Measurements from ENCODE around the gene CDKN2D. TPM values are rescaled to one million over a fixed set of nuclear protein-coding genes. Genes with fewer than 3 reads are reported as not detected.
"Not testable (repeated sequence)": the region's sequence is repeated elsewhere in the genome, so short reads cannot be mapped to it uniquely, and the experiment has no call there.

Gene CDKN2D
- total and polyA plus RNA-seq, 2 experiments from 2014 or later = 7.8 to 10.7 TPM

DNA sequence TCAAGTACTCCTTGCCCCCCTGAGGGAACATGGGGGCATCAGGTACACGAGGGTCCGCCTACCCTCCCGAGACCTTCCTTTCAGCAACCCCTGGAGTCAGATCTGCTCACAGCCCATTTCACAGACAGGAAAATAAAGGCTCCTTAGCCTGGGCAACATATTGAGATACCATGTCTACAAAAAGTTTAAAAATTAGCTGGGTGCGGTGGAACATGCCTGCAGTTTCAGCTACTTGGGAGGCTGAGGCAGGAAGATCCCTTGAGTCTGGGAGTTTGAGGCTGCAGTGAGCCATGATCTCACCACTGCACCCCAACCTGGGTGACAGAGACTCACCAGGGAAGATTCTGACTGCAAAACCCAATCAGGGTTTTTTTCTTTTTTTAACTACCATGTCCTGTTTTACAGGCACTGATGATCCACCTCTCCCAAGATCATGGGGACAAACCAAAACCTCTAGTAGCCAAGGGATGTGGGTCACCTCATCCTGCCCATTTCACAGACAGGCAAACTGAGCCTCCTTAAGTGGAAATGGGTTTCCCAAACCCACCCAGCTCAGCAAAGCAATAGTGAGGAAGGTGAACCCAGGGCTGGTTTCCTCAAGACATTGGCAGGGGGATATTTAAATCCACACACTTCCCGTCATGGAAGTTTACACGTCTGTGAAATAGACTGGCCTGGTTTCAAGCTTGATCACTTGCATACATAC, 6.4 kb upstream of the CDKN2D start:
- Histone ChIP-seq H3K36me3 (ENCODE audit: low read depth) (no peaks in the 10 kb centered on the region), H3K27me3 (replicated peaks; ENCODE audit: insufficient read depth) (no peaks in the 10 kb centered on the region), H3K9me3 (ENCODE audit: low read depth) (no peaks in the 10 kb centered on the region), H4K20me1 (ENCODE audit: insufficient read depth) (no peaks in the 10 kb centered on the region), H3K4me2 (ENCODE audit: unreplicated experiment) (no peak overlapping the region), H3K9me2 (ENCODE audit: insufficient read depth) (no peaks in the 10 kb centered on the region), H3K79me2 (ENCODE audit: insufficient read depth) (no peaks in the 10 kb centered on the region), H3K4me3 (no peak overlapping the region), H3K27ac (no peak overlapping the region), H2AFZ (no peak overlapping the region), H3K9ac (no peak overlapping the region), H3K4me1 (ENCODE audit: insufficient read depth) (no peaks in the 10 kb centered on the region), H3F3A (ENCODE audit: insufficient read depth) (no peaks in the 10 kb centered on the region)
- DNase-seq = peak; percentile 20
- 50 to 51% methylated on average over 6 of the region's 6 CpGs for WGBS, 2 experiments (ENCODE audit: low coverage in 1 of 2, low lambda C conversion rate in 2 of 2, missing lambda C conversion rate in 2 of 2)
- no peak for TF ChIP-seq EZH2 (IDR thresholded peaks at IDR 0.05; ENCODE audit: insufficient read depth, poor library complexity, severe bottlenecking)
- in situ Hi-C loops (cut with MboI) = no loop called here

- H3K9ac ChIP-seq = no peak overlapping the region
- no peak overlapping the region for H3K4me3 ChIP-seq
- H3K4me2 ChIP-seq (ENCODE audit: unreplicated experiment) = no peak overlapping the region
- H3K9me3 ChIP-seq (ENCODE audit: low read depth) = no peaks in the 10 kb centered on the region
- WGBS, 2 experiments (ENCODE audit: low coverage in 1 of 2, low lambda C conversion rate in 2 of 2, missing lambda C conversion rate in 2 of 2) = 75 to 84% methylated on average over 7 to 8 of the region's 8 CpGs
- TF ChIP-seq EZH2 (IDR thresholded peaks at IDR 0.05; ENCODE audit: insufficient read depth, poor library complexity, severe bottlenecking) (no peak), EZH2phosphoT487 (IDR thresholded peaks at IDR 0.05; ENCODE audit: insufficient read depth, low read depth) (no peak)
- no peaks in the 10 kb centered on the region for H3K79me2 ChIP-seq (ENCODE audit: insufficient read depth)
- H3K36me3 ChIP-seq (ENCODE audit: low read depth) = no peaks in the 10 kb centered on the region
- no peaks in the 10 kb centered on the region for H3F3A ChIP-seq (ENCODE audit: insufficient read depth)
- H4K20me1 ChIP-seq (ENCODE audit: insufficient read depth) = no peaks in the 10 kb centered on the region
- H3K4me1 ChIP-seq (ENCODE audit: insufficient read depth) = 0 out of 2 replicates have a peak, but pooled peaks cover 5% of the 10 kb centered on the region
- no peaks in the 10 kb centered on the region for H3K27me3 ChIP-seq (replicated peaks; ENCODE audit: insufficient read depth)
- no peak overlapping the region for H3K27ac ChIP-seq
- H3K9me2 ChIP-seq (ENCODE audit: insufficient read depth) = no peaks in the 10 kb centered on the region
- no peak overlapping the region for H2AFZ ChIP-seq
- in situ Hi-C loops (cut with MboI) = no loop called here
- peak; percentile 5 for DNase-seq
These were observed 5.7 kb upstream of the CDKN2D start for GRCh38 chr19:10574462-10574861.

DNA sequence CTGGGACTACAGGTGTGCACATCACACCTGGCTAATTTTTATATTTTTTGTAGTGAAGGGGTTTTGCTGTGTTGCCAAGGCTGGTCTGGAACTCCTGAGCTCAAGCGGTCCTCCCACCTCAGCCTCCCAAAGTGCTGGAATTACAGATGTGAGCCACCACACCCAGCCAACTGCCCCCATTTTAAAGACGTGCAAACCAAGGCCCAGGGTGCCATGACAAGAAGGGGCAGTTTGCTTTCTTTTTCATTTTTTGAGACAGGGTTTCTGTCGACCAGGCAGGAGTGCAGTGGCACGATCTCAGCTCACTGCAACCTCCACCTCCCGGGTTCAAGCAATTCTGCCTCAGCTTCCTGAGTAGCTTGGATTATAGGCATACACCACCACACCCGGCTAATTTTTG, 5.0 kb upstream of the CDKN2D start:
- H3K9ac ChIP-seq; H3K27ac ChIP-seq; H3F3A ChIP-seq (ENCODE audit: insufficient read depth); H3K27me3 ChIP-seq (replicated peaks; ENCODE audit: insufficient read depth); H3K4me1 ChIP-seq (ENCODE audit: insufficient read depth); H4K20me1 ChIP-seq (ENCODE audit: insufficient read depth); H3K9me3 ChIP-seq (ENCODE audit: low read depth); H3K79me2 ChIP-seq (ENCODE audit: insufficient read depth); H3K36me3 ChIP-seq (ENCODE audit: low read depth); H2AFZ ChIP-seq; H3K4me3 ChIP-seq; in situ Hi-C loops (cut with MboI); H3K9me2 ChIP-seq (ENCODE audit: insufficient read depth); H3K4me2 ChIP-seq (ENCODE audit: unreplicated experiment); DNase-seq: not testable (repeated sequence)
- 71 to 76% methylated on average over 6 of the region's 6 CpGs for WGBS, 2 experiments (ENCODE audit: low coverage in 1 of 2, low lambda C conversion rate in 2 of 2, missing lambda C conversion rate in 2 of 2)

DNA sequence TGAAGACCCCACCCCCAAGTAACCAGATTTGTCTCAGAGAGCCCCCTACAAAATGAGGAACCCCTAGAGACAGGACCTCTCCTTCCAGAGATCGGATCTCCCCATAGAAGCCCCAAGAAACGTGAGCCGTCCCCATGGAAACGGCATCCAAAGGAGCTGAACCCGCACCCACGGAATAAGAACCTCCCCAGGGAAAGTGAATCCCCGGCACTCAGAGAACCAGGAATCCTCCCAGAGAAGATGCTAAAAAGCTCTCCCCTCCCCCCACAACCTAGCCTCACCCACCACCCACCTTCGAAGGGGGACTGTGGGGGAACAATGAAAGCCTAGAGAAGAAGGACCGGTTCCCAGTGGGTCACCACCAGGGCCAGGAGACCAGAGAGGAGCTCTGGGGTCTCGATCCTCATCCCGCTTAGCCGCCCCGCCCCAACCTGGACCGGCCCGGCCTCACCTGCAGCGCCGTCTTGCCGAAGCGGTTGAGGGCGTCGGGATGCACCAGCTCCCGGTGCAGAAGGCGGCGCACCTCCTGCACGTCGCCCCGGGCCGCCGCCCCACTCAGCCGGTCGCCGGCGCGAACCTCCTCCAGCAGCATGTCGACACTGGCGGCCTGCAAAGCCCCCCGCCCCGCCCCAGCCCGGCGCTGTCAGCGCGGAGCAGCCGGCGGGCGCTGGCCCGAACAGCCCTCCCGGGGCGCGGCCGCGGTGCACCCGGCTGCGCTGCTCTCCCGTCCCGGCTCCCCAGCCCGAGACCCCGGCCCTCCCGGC, 535 bp downstream of the CDKN2D start:
- peaks cover 28% of the 10 kb centered on the region for H3K79me2 ChIP-seq (ENCODE audit: insufficient read depth)
- 2 to 4% methylated on average over 33 to 55 of the region's 58 CpGs for WGBS, 2 experiments (ENCODE audit: low coverage in 1 of 2, low lambda C conversion rate in 2 of 2, missing lambda C conversion rate in 2 of 2)
- in situ Hi-C loops (cut with MboI) = no loop called here
- H3K9ac ChIP-seq = peak overlapping the region; percentile 57
- H3K4me3 ChIP-seq = peak overlapping the region; percentile 78
- TF ChIP-seq EZH2 (IDR thresholded peaks at IDR 0.05; ENCODE audit: insufficient read depth, poor library complexity, severe bottlenecking) = no peak
- TF ChIP-seq EZH2phosphoT487 (IDR thresholded peaks at IDR 0.05; ENCODE audit: insufficient read depth, low read depth) = no peak
- DNase-seq = peak; percentile 72
- no peaks in the 10 kb centered on the region for H3K9me2 ChIP-seq (ENCODE audit: insufficient read depth)
- no peaks in the 10 kb centered on the region for H3K36me3 ChIP-seq (ENCODE audit: low read depth)
- H3K27me3 ChIP-seq (replicated peaks; ENCODE audit: insufficient read depth) = no peaks in the 10 kb centered on the region
- no peaks in the 10 kb centered on the region for H4K20me1 ChIP-seq (ENCODE audit: insufficient read depth)
- H3K27ac ChIP-seq = no peak overlapping the region
- peaks cover 8% of the 10 kb centered on the region for H3F3A ChIP-seq (ENCODE audit: insufficient read depth)
- H2AFZ ChIP-seq = peak overlapping the region; percentile 40
- peak overlapping the region; percentile 67 for H3K4me2 ChIP-seq (ENCODE audit: unreplicated experiment)
- no peaks in the 10 kb centered on the region for H3K9me3 ChIP-seq (ENCODE audit: low read depth)
- H3K4me1 ChIP-seq (ENCODE audit: insufficient read depth) = peaks cover 18% of the 10 kb centered on the region; the same call in 1 of the 2 replicates
